Embryonic facial prominence (tissue), 1 donor: Measurements from ENCODE around the gene MRPS5.

ENCODE experiments used
- DNase-seq: peaks from one replicate; pipeline ENCODE4 v3.0.0-alpha.2; 2016; ENCODE audit errors: extremely low spot score

The MRPS5 gene

GRCh38 chr2:95061119-95061512 is 60.5 kb downstream of the MRPS5 start:
- DNase-seq: no peak

GRCh38 chr2:95060446-95061118 is 61.0 kb downstream of the MRPS5 start:
- no peak for DNase-seq

- DNase-seq: no peak
Observed at GRCh38 chr2:95059656-95060370, 61.8 kb downstream of the MRPS5 start.

- no peak for DNase-seq
Observed at GRCh38 chr2:95058989-95059641, 62.5 kb downstream of the MRPS5 start.

- DNase-seq: no peak
Observed at GRCh38 chr2:95058466-95058988, 63.1 kb downstream of the MRPS5 start.

- DNase-seq: no peak
Observed at GRCh38 chr2:95057535-95058370, 63.9 kb downstream of the MRPS5 start.

- no peak for DNase-seq
Observed at GRCh38 chr2:95056461-95057459, 64.8 kb downstream of the MRPS5 start.

GRCh38 chr2:95056044-95056443 is 65.6 kb downstream of the MRPS5 start:
- no peak for DNase-seq

GRCh38 chr2:95055262-95055661 is 66.3 kb downstream of the MRPS5 start:
- no peak for DNase-seq

- DNase-seq: no peak
Observed at GRCh38 chr2:95054016-95054415, 67.6 kb downstream of the MRPS5 start.

GRCh38 chr2:95053543-95053942 is 68.1 kb downstream of the MRPS5 start:
- DNase-seq: no peak

GRCh38 chr2:95052804-95053479 is 68.7 kb downstream of the MRPS5 start:
- no peak for DNase-seq

- DNase-seq: no peak
Observed at GRCh38 chr2:95052307-95052706, 69.3 kb downstream of the MRPS5 start.

- DNase-seq: no peak
Observed at GRCh38 chr2:95051626-95052025, 70.0 kb downstream of the MRPS5 start.

GRCh38 chr2:95050385-95051300 is 71.0 kb downstream of the MRPS5 start:
- no peak for DNase-seq

- DNase-seq: no peak
Observed at GRCh38 chr2:95049961-95050360, 71.6 kb downstream of the MRPS5 start.

GRCh38 chr2:95049683-95049955 is 72.0 kb downstream of the MRPS5 start:
- DNase-seq: no peak

- DNase-seq: no peak
Observed at GRCh38 chr2:95048825-95049682, 72.6 kb downstream of the MRPS5 start.
